ENCODE results near the gene SPRED1. TPM values are rescaled to one million over a fixed set of nuclear protein-coding genes. Genes with fewer than 3 reads are reported as not detected.

SPRED1 gene
- total and polyA plus RNA-seq, 10 of the 15 experiments (the other 5 are each of a cell fraction or from before 2014, with no cell fraction given), result 0.08 to 2.6 (median 0.22) TPM

- Histone ChIP-seq H2AFZ (ENCODE audit: control insufficient read depth, low read depth, low read length) (no peak overlapping the region), H3K27me3 (replicated peaks in 1 of 2; ENCODE audit: control insufficient read depth in 2 of 2, insufficient read depth in 2 of 2, low read length in 1 of 2) (no peaks in the 10 kb centered on the region), H3K4me1 (ENCODE audit: control insufficient read depth, insufficient read depth, low read length) (no peaks in the 10 kb centered on the region), H3K4me2 (ENCODE audit: control insufficient read depth, insufficient read depth) (no peak overlapping the region), H3K27ac (ENCODE audit: control insufficient read depth, insufficient read depth) (no peak overlapping the region), H3K9me3 (replicated peaks; ENCODE audit: control insufficient read depth, insufficient read depth, low read length) (no peaks in the 10 kb centered on the region), H3K4me3 (no peak overlapping the region), H3K79me2 (ENCODE audit: control insufficient read depth, insufficient read depth, low read length) (no peaks in the 10 kb centered on the region), H4K20me1 (ENCODE audit: control insufficient read depth, insufficient read depth) (no peaks in the 10 kb centered on the region), H3K9ac (ENCODE audit: control insufficient read depth, insufficient read depth, low read length) (no peak overlapping the region), H3K36me3 (ENCODE audit: control insufficient read depth in 2 of 2, insufficient read depth in 2 of 2, low read length in 1 of 2) (no peaks in the 10 kb centered on the region)
- 12% methylated on average over 3 of the region's 3 CpGs for WGBS (ENCODE audit: insufficient coverage, insufficient replicate concordance, low lambda C conversion rate, missing lambda C conversion rate)
- peak; percentile 86 for ATAC-seq
- RAD21 ChIA-PET (ENCODE audit: unreplicated experiment), result interaction anchor here (1.1 to 7.0 kb wide), 6 partner anchors 86 to 357 kb away, joined by 3 to 71 read pairs (median 8); no protein-coding TSS in a partner anchor
- CTCF ChIA-PET, result interaction anchor here (1.0 to 8.0 kb wide), 11 partner anchors 10 to 363 kb away, joined by 3 to 116 read pairs (median 4); partner anchors contain the start of gene SPRED1
- POLR2A ChIA-PET, result no interaction called here
- intact Hi-C loops (cut with micrococcal nuclease; ENCODE audit: unreplicated experiment) (loop anchor here (1.0 to 5.0 kb wide), 5 partner anchors 52 to 359 kb away; partner anchors contain the start of gene SPRED1), in situ Hi-C loops (cut with MboI) (loop anchor here (5.0 kb wide), 1 partner anchor 347 kb away; no protein-coding TSS in a partner anchor)
- peak; percentile 80 for FAIRE-seq
- SMC1A ChIA-PET (ENCODE audit: uncharacterized antibody, unreplicated experiment), result interaction anchor here (0.7 to 7.0 kb wide), 13 partner anchors 10 to 373 kb away, joined by 3 to 76 read pairs (median 4); no protein-coding TSS in a partner anchor
- peak; percentile 31 for DNase-seq (ENCODE audit: low read depth, low spot score)
- BruUV-seq (replicated peaks), result no TSS peak
- TF ChIP-seq SMAD1 (IDR thresholded peaks at IDR 0.05; ENCODE audit: low read depth, partially characterized antibody) (no peak), ZBTB4 (CRISPR knock-in tag; IDR thresholded peaks at IDR 0.05) (no peak), NR2C1 (IDR thresholded peaks at IDR 0.05) (no peak), CTCF (IDR thresholded peaks at IDR 0.05 in 2 of 3, conservative IDR thresholded peaks at IDR 0.05 in 1 of 3; ENCODE audit: control insufficient read depth in 2 of 3, extremely low read depth in 1 of 3, insufficient read depth in 1 of 3, low read depth in 3 of 3, low read length in 3 of 3) (peak; percentile 73 to 89 (median 80); a peak in 4 of 6 replicates), PML (IDR thresholded peaks at IDR 0.05; ENCODE audit: low read length) (no peak), REST (IDR thresholded peaks at IDR 0.05; ENCODE audit: low read depth, low read length) (no peak), ASH2L (IDR thresholded peaks at IDR 0.05; ENCODE audit: borderline replicate concordance, low read depth) (no peak), ATF3 (IDR thresholded peaks at IDR 0.05; ENCODE audit: borderline replicate concordance, extremely low read depth, low read depth, low read length) (0 out of 2 replicates have a peak, but pooled peaks have one; percentile 20), E4F1 (IDR thresholded peaks at IDR 0.05; ENCODE audit: borderline replicate concordance, partially characterized antibody) (no peak)
These were observed 101.8 kb downstream of the SPRED1 start for GRCh38 chr15:38354315-38354929.
